KOPT-K1 (cell line): ENCODE results near the gene GNAI2.

Experiments used
- H3K27ac ChIP-seq: fragments of 200-600 bp; sonication (generic); 2 replicates; pipeline ENCODE4 v1.5.1; 2016; ENCODE audit warnings: antibody characterized with exemption, mild to moderate bottlenecking, low read depth, low read length; ENCODE audit not compliant: poor library complexity, severe bottlenecking
- H3K36me3 ChIP-seq: fragments of 200-600 bp; sonication (generic); 2 replicates; pipeline ENCODE4 v1.5.1; 2017; ENCODE audit warnings: antibody characterized with exemption, mild to moderate bottlenecking, low read length, moderate library complexity; ENCODE audit not compliant: insufficient read depth
- H3K9me3 ChIP-seq: fragments of 200-600 bp; sonication (generic); 2 replicates; pipeline ENCODE4 v1.5.1; 2017; ENCODE audit warnings: antibody characterized with exemption, low read length, mild to moderate bottlenecking; ENCODE audit not compliant: insufficient read depth, poor library complexity, severe bottlenecking

Gene GNAI2

DNA sequence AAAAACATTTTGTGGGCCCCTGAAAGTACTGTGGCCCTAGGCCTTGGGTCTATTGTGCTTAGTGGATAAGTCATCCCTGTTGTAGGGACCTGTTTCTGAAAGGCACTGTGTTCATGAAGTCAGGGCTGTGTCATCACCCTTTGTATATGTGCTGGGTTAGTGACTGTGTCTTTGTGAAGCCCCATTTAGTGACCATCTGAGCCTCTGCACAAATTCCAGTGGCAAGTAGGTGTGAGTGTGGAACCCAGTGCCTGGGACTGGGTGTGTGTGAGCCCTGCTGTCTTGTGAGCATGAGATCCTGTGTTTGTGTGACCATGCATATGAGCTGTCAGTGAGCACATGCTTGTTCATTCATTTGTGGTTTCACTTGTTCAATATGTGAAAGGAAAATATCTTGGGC is 68.6 kb downstream of the GNAI2 start:
- H3K36me3 ChIP-seq: no peaks in the 10 kb centered on the region
- H3K9me3 ChIP-seq: peaks cover 16% of the 10 kb centered on the region
- no peak overlapping the region for H3K27ac ChIP-seq
